SW480 (cell line): ENCODE results near the gene ANKRD13D.

ENCODE experiments used
- DNase-seq: peaks from one replicate; pipeline ENCODE4 v3.0.0-alpha.2; 2016; ENCODE audit warnings: low spot score

Gene ANKRD13D

GRCh38 chr11:67273260-67273990, 15.7 kb upstream of the ANKRD13D start:
- DNase-seq = no peak

- no peak for DNase-seq
Observed at GRCh38 chr11:67274768-67275605, 14.1 kb upstream of the ANKRD13D start.

GRCh38 chr11:67275606-67276409, 13.3 kb upstream of the ANKRD13D start:
- DNase-seq = no peak

GRCh38 chr11:67276781-67277230, 12.3 kb upstream of the ANKRD13D start:
- no peak for DNase-seq

- DNase-seq = peak; percentile 75
Observed at GRCh38 chr11:67277231-67277961, 11.7 kb upstream of the ANKRD13D start.

- DNase-seq = no peak
Observed at GRCh38 chr11:67278135-67278938, 10.8 kb upstream of the ANKRD13D start.

- DNase-seq = no peak
Observed at GRCh38 chr11:67278939-67279588, 10.0 kb upstream of the ANKRD13D start.

- DNase-seq = no peak
Observed at GRCh38 chr11:67279589-67280340, 9.3 kb upstream of the ANKRD13D start.

- DNase-seq = no peak
Observed at GRCh38 chr11:67280341-67280787, 8.7 kb upstream of the ANKRD13D start.

GRCh38 chr11:67280788-67281551, 8.1 kb upstream of the ANKRD13D start:
- DNase-seq = no peak

- no peak for DNase-seq
Observed at GRCh38 chr11:67281552-67282150, 7.5 kb upstream of the ANKRD13D start.

GRCh38 chr11:67282155-67282875, 6.8 kb upstream of the ANKRD13D start:
- DNase-seq = no peak

GRCh38 chr11:67282876-67283371, 6.2 kb upstream of the ANKRD13D start:
- no peak for DNase-seq

- DNase-seq = no peak
Observed at GRCh38 chr11:67283481-67283963, 5.6 kb upstream of the ANKRD13D start.

- DNase-seq = no peak
Observed at GRCh38 chr11:67284811-67285540, 4.1 kb upstream of the ANKRD13D start.
